ENCODE data around the gene TAF1A. TPM values are rescaled to one million over a fixed set of nuclear protein-coding genes. Genes with fewer than 3 reads are reported as not detected.

Gene TAF1A
- total RNA-seq, 1 donor from 2014 or later, result 7.5 TPM

GRCh38 chr1:222618001-222618879, 28.5 kb upstream of the TAF1A start, which contains the start of gene MIA3:
TSS of gene MIA3 (plus strand) at chr1:222618097. CDS start at chr1:222618111, 14 bp downstream.
- peaks cover 8% of the 10 kb centered on the region for H3K4me1 ChIP-seq (ENCODE audit: insufficient read depth, low read length)
- Mint-ChIP-seq H3K36me3 (ENCODE audit: low read depth, unreplicated experiment) (peaks cover 2% of the 10 kb centered on the region), H3K9me3 (ENCODE audit: unreplicated experiment) (peaks cover 2% of the 10 kb centered on the region), H3K4me1 (ENCODE audit: low read depth, unreplicated experiment) (peaks cover 3% of the 10 kb centered on the region), H3K27me3 (ENCODE audit: low read depth, unreplicated experiment) (peaks cover 6% of the 10 kb centered on the region), H3K27ac (ENCODE audit: unreplicated experiment) (peak within 1 kb of the TSS; percentile 89), H3K4me3 (ENCODE audit: unreplicated experiment) (peak within 1 kb of the TSS; percentile 93)
- peaks cover 8% of the 10 kb centered on the region for H3K36me3 ChIP-seq (ENCODE audit: insufficient read depth, low read length)
- no peaks in the 10 kb centered on the region for H3K9me3 ChIP-seq (ENCODE audit: insufficient read depth, low read depth, low read length)
- peak; percentile 5 for DNase-seq (ENCODE audit: low read depth)
- H4K20me1 ChIP-seq (ENCODE audit: insufficient read depth, low read length), result peaks cover 11% of the 10 kb centered on the region
- no peak for FAIRE-seq
- H3K27ac ChIP-seq (ENCODE audit: low read depth, low read length), result peak within 1 kb of the TSS; percentile 72
- H3K4me3 ChIP-seq (ENCODE audit: insufficient read depth, low read depth, low read length), result peak within 1 kb of the TSS; percentile 86
- peaks cover 4% of the 10 kb centered on the region for H3K27me3 ChIP-seq (ENCODE audit: insufficient read depth, low read length)
- TF ChIP-seq CTCF (IDR thresholded peaks at IDR 0.05; ENCODE audit: insufficient read depth, low read depth, low read length) (no peak), EZH2 (IDR thresholded peaks at IDR 0.05; ENCODE audit: insufficient read depth, low read length) (no peak)
- H3K9ac ChIP-seq (ENCODE audit: low read length), result peak within 1 kb of the TSS; percentile 85
- H3K79me2 ChIP-seq (ENCODE audit: insufficient read depth, low read length), result peaks cover 35% of the 10 kb centered on the region
- peak within 1 kb of the TSS; percentile 82 for H2AFZ ChIP-seq (ENCODE audit: low read depth, low read length)
- peak within 1 kb of the TSS; percentile 99 for H3K4me2 ChIP-seq (ENCODE audit: low read length)

- Histone ChIP-seq H2AFZ (ENCODE audit: low read depth, low read length) (peak overlapping the region; percentile 82), H3K4me2 (ENCODE audit: low read length) (peak overlapping the region; percentile 94), H3K4me1 (ENCODE audit: insufficient read depth, low read length) (peaks cover 8% of the 10 kb centered on the region), H3K36me3 (ENCODE audit: insufficient read depth, low read length) (peaks cover 3% of the 10 kb centered on the region), H3K9ac (ENCODE audit: low read length) (peak overlapping the region; percentile 83), H4K20me1 (ENCODE audit: insufficient read depth, low read length) (peaks cover 11% of the 10 kb centered on the region), H3K9me3 (ENCODE audit: insufficient read depth, low read depth, low read length) (no peaks in the 10 kb centered on the region), H3K4me3 (ENCODE audit: insufficient read depth, low read depth, low read length) (peak overlapping the region; percentile 53), H3K27ac (ENCODE audit: low read depth, low read length) (peak overlapping the region; percentile 71), H3K27me3 (ENCODE audit: insufficient read depth, low read length) (peaks cover 7% of the 10 kb centered on the region), H3K79me2 (ENCODE audit: insufficient read depth, low read length) (peaks cover 35% of the 10 kb centered on the region)
- Mint-ChIP-seq H3K4me3 (ENCODE audit: unreplicated experiment) (peak overlapping the region; percentile 88), H3K4me1 (ENCODE audit: low read depth, unreplicated experiment) (peaks cover 3% of the 10 kb centered on the region), H3K36me3 (ENCODE audit: low read depth, unreplicated experiment) (peaks cover 2% of the 10 kb centered on the region), H3K27me3 (ENCODE audit: low read depth, unreplicated experiment) (peaks cover 11% of the 10 kb centered on the region), H3K27ac (ENCODE audit: unreplicated experiment) (peak overlapping the region; percentile 89), H3K9me3 (ENCODE audit: unreplicated experiment) (peaks cover 2% of the 10 kb centered on the region)
- no peak for TF ChIP-seq EZH2 (IDR thresholded peaks at IDR 0.05; ENCODE audit: insufficient read depth, low read length)
- TF ChIP-seq CTCF (IDR thresholded peaks at IDR 0.05; ENCODE audit: insufficient read depth, low read depth, low read length), result no peak
- FAIRE-seq (no peak), DNase-seq (ENCODE audit: low read depth) (peak; percentile 98)
Observed at GRCh38 chr1:222617367-222617951, 27.7 kb upstream of the TAF1A start.

All from astrocyte (in vitro differentiated cells and primary cell).